HepG2 (cell line): Measurements from ENCODE around the gene IGBP1. TPM values are rescaled to one million over a fixed set of nuclear protein-coding genes. Genes with fewer than 3 reads are reported as not detected.

Source experiments
- ATAC-seq: fragments of 200-7000 bp; cut with Tn5 transposase; 3 replicates; pipeline ENCODE4 v1.9.1; 2020; ENCODE audit warnings: mild to moderate bottlenecking, moderate library complexity
- BruUV-seq: library from RNA; stranded (reverse); fragments of 400-500 nt; replicated peaks from 2 replicates; lab custom pipeline; 2021; lab: Mats Ljungman, UMichigan
- CTCF ChIA-PET: fragments of 300-600 bp; formaldehyde crosslinking; extraction: SDS; loops from one replicate; lab custom pipeline; 2021; ENCODE audit warnings: low total read pairs, inconsistent platforms, low intra/inter-chr PET ratio; lab: Yijun Ruan, JAX
- POLR2A ChIA-PET: fragments of 350-600 bp; sonication (Branson Sonifier 250); formaldehyde crosslinking; loops from one replicate; lab custom pipeline; 2020; ENCODE audit warnings: antibody characterized with exemption, inconsistent platforms; lab: Yijun Ruan, JAX
- DNase-seq: peaks from one replicate; pipeline ENCODE4 v3.0.0-alpha.2; 2015; ENCODE audit warnings: low spot score
- FAIRE-seq: peaks from 3 replicates; lab custom pipeline; 2011; peaks lifted over from hg19 to GRCh38; lab: Jason Lieb, UNC
- H2AFZ ChIP-seq: one replicate; pipeline ENCODE4 v1.6.1; 2011; ENCODE audit warnings: low read length, inconsistent platforms
- H3K27ac ChIP-seq: fragments of 300-600 bp; 3 replicates; pipeline ENCODE4 v1.8.0; 2011; ENCODE audit warnings: mixed run types, mild to moderate bottlenecking, mixed read lengths, low read length, inconsistent platforms; ENCODE audit not compliant: insufficient read depth; ENCODE audit errors: extremely low read length
- H3K27me3 ChIP-seq, 2 experiments: fragments of 200-600 bp in 1 of 2; 2 replicates in 1 of 2; 3 replicates in 1 of 2; pipeline versions ENCODE4 v1.6.0 to v1.8.0; 2011; ENCODE audit warnings: low read length in 2 of 2, mild to moderate bottlenecking in 2 of 2, moderate library complexity in 2 of 2, inconsistent platforms in 1 of 2; ENCODE audit not compliant: insufficient read depth in 2 of 2, control insufficient read depth in 1 of 2
- H3K36me3 ChIP-seq, 2 experiments: fragments of 200-600 bp in 1 of 2; replicated peaks in 1 of 2; 2 replicates in 1 of 2; 3 replicates in 1 of 2; pipeline versions ENCODE4 v1.5.1 to v1.8.0; 2011; ENCODE audit warnings: low read length in 2 of 2, inconsistent platforms in 1 of 2; ENCODE audit not compliant: insufficient read depth in 2 of 2, control insufficient read depth in 1 of 2
- H3K4me1 ChIP-seq: 2 replicates; pipeline ENCODE4 v1.5.1; 2012; ENCODE audit warnings: low read length, inconsistent platforms; ENCODE audit not compliant: insufficient read depth
- H3K4me2 ChIP-seq: 2 replicates; pipeline ENCODE4 v1.6.0; 2011; ENCODE audit warnings: low read depth, low read length, inconsistent platforms
- H3K4me3 ChIP-seq, 3 experiments: fragments of 200-600 bp in 1 of 3; sonication (generic), shearing (Covaris generic) in 1 of 3; replicated peaks in 1 of 3; 2 replicates each; pipeline ENCODE4 v1.5.1; 2011 to 2016; ENCODE audit warnings: low read length in 3 of 3, inconsistent platforms in 2 of 3, low read depth in 2 of 3, mild to moderate bottlenecking in 2 of 3, control low read depth in 1 of 3, mixed read lengths in 1 of 3; ENCODE audit not compliant: insufficient read depth in 1 of 3
- H3K79me2 ChIP-seq: one replicate; pipeline ENCODE4 v1.6.1; 2011; ENCODE audit warnings: low read length, inconsistent platforms; ENCODE audit not compliant: insufficient read depth
- H3K9ac ChIP-seq: 2 replicates; pipeline ENCODE4 v1.6.0; 2011; ENCODE audit warnings: mild to moderate bottlenecking, low read depth, low read length, inconsistent platforms; ENCODE audit not compliant: insufficient read depth
- H3K9me3 ChIP-seq: 2 replicates; pipeline ENCODE4 v1.5.1; 2012; ENCODE audit warnings: mild to moderate bottlenecking, low read length
- H4K20me1 ChIP-seq: 2 replicates; pipeline ENCODE4 v1.6.0; 2011; ENCODE audit warnings: inconsistent platforms, mild to moderate bottlenecking, low read length, moderate library complexity; ENCODE audit not compliant: insufficient read depth
- CBX5 ChIP-seq: sonication (generic); formaldehyde crosslinking; IDR thresholded peaks from 2 replicates; pipeline ENCODE4 v1.4.0; 2020; ENCODE audit warnings: missing genetic modification reagents, borderline replicate concordance
- HHEX ChIP-seq: IDR thresholded peaks from 2 replicates; pipeline ENCODE4 v1.6.1; 2016; ENCODE audit warnings: control low read depth
- JUNB ChIP-seq: sonication (generic); formaldehyde crosslinking; IDR thresholded peaks from 2 replicates; pipeline ENCODE4 v1.8.0; 2022; ENCODE audit warnings: missing genetic modification reagents, mild to moderate bottlenecking, borderline replicate concordance
- KDM5A ChIP-seq: fragments of 200-600 bp; sonication (generic); IDR thresholded peaks from 2 replicates; pipeline ENCODE4 v1.7.0; 2018; ENCODE audit warnings: antibody characterized with exemption, mild to moderate bottlenecking, low read length, borderline replicate concordance
- POLR2G ChIP-seq: fragments of 200-400 bp; formaldehyde crosslinking; IDR thresholded peaks from 2 replicates; pipeline ENCODE4 v1.6.1; 2018; ENCODE audit warnings: mild to moderate bottlenecking, low read depth, low read length, moderate library complexity
- PRDM10 ChIP-seq: sonication (generic); formaldehyde crosslinking; IDR thresholded peaks from 2 replicates; pipeline ENCODE4 v1.4.0; 2020; ENCODE audit warnings: low read depth, missing genetic modification reagents
- ZNF20 ChIP-seq: sonication (generic); formaldehyde crosslinking; IDR thresholded peaks from 2 replicates; pipeline ENCODE4 v1.4.0; 2020; ENCODE audit warnings: mild to moderate bottlenecking, moderate library complexity, missing genetic modification reagents
- ZNF740 ChIP-seq: sonication (generic); formaldehyde crosslinking; IDR thresholded peaks from 2 replicates; pipeline ENCODE4 v1.4.0; 2020; ENCODE audit warnings: missing genetic modification reagents
- ZNF839 ChIP-seq: sonication (generic); formaldehyde crosslinking; IDR thresholded peaks from 2 replicates; pipeline ENCODE4 v1.4.0; 2020; ENCODE audit warnings: missing genetic modification reagents, mild to moderate bottlenecking, borderline replicate concordance
- WGBS: methylation state at CpG from one replicate; pipeline ENCODE4 v1.1.6; 2017; ENCODE audit warnings: low lambda C conversion rate; 5-methylcytosine and 5-hydroxymethylcytosine counted together
- in situ Hi-C: cut with HindIII; loops from 2 replicates; pipeline ENCODE4 v1.10.0; 2017; ENCODE audit warnings: low pct_unique_long_range_greater_than_20kb; ENCODE audit not compliant: extremely low pct_ligation_motif_present
- intact Hi-C: fragments of 100-400 bp; cut with micrococcal nuclease; formaldehyde crosslinking; loops from one replicate; pipeline ENCODE4 v1.10.0; 2022; ENCODE audit not compliant: unreplicated experiment
- polyA plus RNA-seq, 8 experiments: library from polyadenylated mRNA; depleted of rRNA in 3 of 8; stranded (reverse) in 7 of 8; unstranded in 1 of 8; fragments of >200 nt; fragmentation: Illumina TruSeq in 4 of 8; extraction: Trizol in 4 of 8; gene quantifications; 2 replicates each; pipeline versions ENCODE4 v1.2.1 to v1.2.3, GENCODE V29; 2011 to 2016; ENCODE audit warnings: low read depth in 4 of 8, missing spikeins in 1 of 8, mixed read lengths in 1 of 8; ENCODE audit not compliant: insufficient read depth in 1 of 8
- total RNA-seq, 5 experiments: library from RNA; depleted of rRNA; stranded (reverse); fragments of >200 nt; fragmentation: Illumina TruSeq; extraction: Trizol; gene quantifications; 2 replicates each; pipeline ENCODE4 v1.2.3, GENCODE V29; 2016; ENCODE audit warnings: low read depth in 1 of 5

IGBP1 gene
- total and polyA plus RNA-seq, 2 of the 13 experiments (the other 11 are each of a cell fraction or from before 2014, with no cell fraction given) = 59.3 to 103 TPM

- H3K36me3 ChIP-seq = no peaks in the 10 kb centered on the region
- POLR2A ChIA-PET = no interaction called here
- H3K4me3 ChIP-seq = no peak overlapping the region
- H3K9me3 ChIP-seq = no peaks in the 10 kb centered on the region
- TF ChIP-seq CBX5 (no peak), POLR2G (no peak), HHEX (CRISPR knock-in tag) (no peak), ZNF740 (CRISPR knock-in tag) (no peak), KDM5A (no peak), JUNB (CRISPR knock-in tag) (no peak), PRDM10 (CRISPR knock-in tag) (no peak), ZNF839 (CRISPR knock-in tag) (no peak), ZNF20 (no peak)
- H3K27me3 ChIP-seq = no peaks in the 10 kb centered on the region; a peak in 1 of 5 replicates
- peaks cover 17% of the 10 kb centered on the region for H3K79me2 ChIP-seq
- ATAC-seq = no peak
- no TSS peak for BruUV-seq
- H3K9ac ChIP-seq = no peak overlapping the region
- 100% methylated on average over 2 of the region's 2 CpGs for WGBS
- CTCF ChIA-PET = no interaction called here
- intact Hi-C loops (no loop called here), in situ Hi-C loops (no loop called here)
- no peaks in the 10 kb centered on the region for H4K20me1 ChIP-seq
- no peak overlapping the region for H2AFZ ChIP-seq
- H3K27ac ChIP-seq = no peak overlapping the region
- H3K4me2 ChIP-seq = no peak overlapping the region
- peaks cover 14% of the 10 kb centered on the region for H3K4me1 ChIP-seq
- no peak for FAIRE-seq
- DNase-seq = no peak
Observed at GRCh38 chrX:70138622-70139021, 5.4 kb downstream of the IGBP1 start.
